ENCODE results near the gene EXOC4. TPM values are rescaled to one million over a fixed set of nuclear protein-coding genes. Genes with fewer than 3 reads are reported as not detected.

Gene EXOC4
- total RNA-seq, 1 experiment from 2014 or later = 75.8 TPM

- Histone ChIP-seq H3K9ac (ENCODE audit: extremely low read depth, insufficient read length, low read length) (no peak overlapping the region), H4K91ac (ENCODE audit: insufficient read length, low read depth, low read length) (no peak overlapping the region), H2BK5ac (ENCODE audit: insufficient read length, low read length) (no peak overlapping the region), H2AFZ (ENCODE audit: low read length) (no peak overlapping the region), H3K27me3 (ENCODE audit: insufficient read depth, low read length) (no peaks in the 10 kb centered on the region), H4K5ac (ENCODE audit: insufficient read length, low read depth, low read length) (no peak overlapping the region), H3K79me1 (ENCODE audit: insufficient read depth, low read depth, low read length, poor library complexity, severe bottlenecking) (no peaks in the 10 kb centered on the region), H4K8ac (replicated peaks; ENCODE audit: insufficient read length, low read depth, low read length) (no peak overlapping the region), H2BK120ac (ENCODE audit: low read depth, low read length, poor library complexity, severe bottlenecking) (no peak overlapping the region), H3K23ac (ENCODE audit: insufficient read length, low read depth, low read length) (no peak overlapping the region), H3K79me2 (ENCODE audit: insufficient read depth, low read length) (no peaks in the 10 kb centered on the region), H3K4ac (ENCODE audit: low read depth, low read length) (no peak overlapping the region), H2BK20ac (ENCODE audit: low read depth, low read length, poor library complexity, severe bottlenecking) (no peak overlapping the region), H3K9me3 (ENCODE audit: control insufficient read depth, low read depth, low read length) (no peaks in the 10 kb centered on the region), H2AK5ac (ENCODE audit: insufficient read length, low read length) (no peak overlapping the region), H3K4me1 (ENCODE audit: insufficient read depth, low read length) (no peaks in the 10 kb centered on the region), H3K14ac (ENCODE audit: insufficient read depth, low read length) (no peak overlapping the region), H3K27ac (ENCODE audit: insufficient read length, low read depth, low read length) (no peak overlapping the region), H3K4me2 (ENCODE audit: insufficient read depth, insufficient read length, low read length) (no peak overlapping the region), H4K20me1 (ENCODE audit: control insufficient read depth, insufficient read depth, insufficient read length) (no peaks in the 10 kb centered on the region), H3K56ac (ENCODE audit: insufficient read length, low read depth, low read length) (no peak overlapping the region), H3T11ph (ENCODE audit: low read length) (no peak overlapping the region), H3K18ac (ENCODE audit: insufficient read length, low read depth, low read length) (no peak overlapping the region), H2BK12ac (ENCODE audit: insufficient read length, low read depth, low read length) (no peak overlapping the region), H3K23me2 (ENCODE audit: insufficient read length, low read depth, low read length, poor library complexity, severe bottlenecking) (no peaks in the 10 kb centered on the region), H2BK15ac (ENCODE audit: low read depth, low read length) (no peak overlapping the region)
- no peaks in the 10 kb centered on the region for H3K27me3 Mint-ChIP-seq (ENCODE audit: low read depth)
- H3K9me3 Mint-ChIP-seq = no peaks in the 10 kb centered on the region; a peak in 1 of 5 replicates
- TF ChIP-seq CTCF (conservative IDR thresholded peaks at IDR 0.05) = no peak
- WGBS (ENCODE audit: extremely low coverage, insufficient read length, low lambda C conversion rate) = no CpG with 5 or more reads among the region's 1 CpG
- H3K27ac Mint-ChIP-seq = peak overlapping the region in 1 of 3 experiments; percentile 75; a peak in 1 of 7 replicates
- H3K36me3 Mint-ChIP-seq (ENCODE audit: insufficient read depth in 1 of 3, low read depth in 3 of 3) = no peaks in the 10 kb centered on the region
- DNase-seq = no peak
- H3K4me1 Mint-ChIP-seq = peaks cover 1 to 3% of the 10 kb centered on the region in 2 experiments; a peak in 3 of 4 replicates
- no peak overlapping the region for H3K4me3 Mint-ChIP-seq
Observed at GRCh38 chr7:133502972-133503371, 250.1 kb downstream of the EXOC4 start.
